ENCODE results near the gene METRN.
A peak's percentile ranks its signal among the peaks of the same experiment; 100 is the strongest.

The METRN gene

GRCh38 chr16:714558-715476 lies at the start of gene METRN (continued):
- TF ChIP-seq, protein P1, sequence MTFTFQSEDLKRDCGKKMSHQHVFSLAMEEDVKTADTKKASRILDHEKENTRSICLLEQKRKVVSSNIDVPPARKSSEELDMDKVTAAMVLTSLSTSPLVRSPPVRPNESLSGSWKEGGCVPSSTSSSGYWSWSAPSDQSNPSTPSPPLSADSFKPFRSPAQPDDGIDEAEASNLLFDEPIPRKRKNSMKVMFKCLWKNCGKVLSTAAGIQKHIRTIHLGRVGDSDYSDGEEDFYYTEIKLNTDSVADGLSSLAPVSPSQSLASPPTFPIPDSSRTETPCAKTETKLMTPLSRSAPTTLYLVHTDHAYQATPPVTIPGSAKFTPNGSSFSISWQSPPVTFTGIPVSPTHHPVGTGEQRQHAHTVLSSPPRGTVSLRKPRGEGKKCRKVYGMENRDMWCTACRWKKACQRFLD (tag by site-specific recombination; IDR thresholded peaks at IDR 0.05): no peak
- TF ChIP-seq RBAK (tag by site-specific recombination; IDR thresholded peaks at IDR 0.05): no peak
- no peak for TF ChIP-seq ZNF654 (tag by site-specific recombination; IDR thresholded peaks at IDR 0.05; ENCODE audit: low read depth)
- TF ChIP-seq, protein P2, sequence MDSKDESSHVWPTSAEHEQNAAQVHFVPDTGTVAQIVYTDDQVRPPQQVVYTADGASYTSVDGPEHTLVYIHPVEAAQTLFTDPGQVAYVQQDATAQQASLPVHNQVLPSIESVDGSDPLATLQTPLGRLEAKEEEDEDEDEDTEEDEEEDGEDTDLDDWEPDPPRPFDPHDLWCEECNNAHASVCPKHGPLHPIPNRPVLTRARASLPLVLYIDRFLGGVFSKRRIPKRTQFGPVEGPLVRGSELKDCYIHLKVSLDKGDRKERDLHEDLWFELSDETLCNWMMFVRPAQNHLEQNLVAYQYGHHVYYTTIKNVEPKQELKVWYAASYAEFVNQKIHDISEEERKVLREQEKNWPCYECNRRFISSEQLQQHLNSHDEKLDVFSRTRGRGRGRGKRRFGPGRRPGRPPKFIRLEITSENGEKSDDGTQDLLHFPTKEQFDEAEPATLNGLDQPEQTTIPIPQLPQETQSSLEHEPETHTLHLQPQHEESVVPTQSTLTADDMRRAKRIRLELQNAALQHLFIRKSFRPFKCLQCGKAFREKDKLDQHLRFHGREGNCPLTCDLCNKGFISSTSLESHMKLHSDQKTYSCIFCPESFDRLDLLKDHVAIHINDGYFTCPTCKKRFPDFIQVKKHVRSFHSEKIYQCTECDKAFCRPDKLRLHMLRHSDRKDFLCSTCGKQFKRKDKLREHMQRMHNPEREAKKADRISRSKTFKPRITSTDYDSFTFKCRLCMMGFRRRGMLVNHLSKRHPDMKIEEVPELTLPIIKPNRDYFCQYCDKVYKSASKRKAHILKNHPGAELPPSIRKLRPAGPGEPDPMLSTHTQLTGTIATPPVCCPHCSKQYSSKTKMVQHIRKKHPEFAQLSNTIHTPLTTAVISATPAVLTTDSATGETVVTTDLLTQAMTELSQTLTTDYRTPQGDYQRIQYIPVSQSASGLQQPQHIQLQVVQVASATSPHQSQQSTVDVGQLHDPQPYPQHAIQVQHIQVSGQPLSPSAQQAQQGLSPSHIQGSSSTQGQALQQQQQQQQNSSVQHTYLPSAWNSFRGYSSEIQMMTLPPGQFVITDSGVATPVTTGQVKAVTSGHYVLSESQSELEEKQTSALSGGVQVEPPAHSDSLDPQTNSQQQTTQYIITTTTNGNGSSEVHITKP (tag by site-specific recombination; IDR thresholded peaks at IDR 0.05): peak; percentile 71
- TF ChIP-seq ZNF114 (tag by site-specific recombination; IDR thresholded peaks at IDR 0.05): no peak
- no peak for TF ChIP-seq SALL2 (tag by site-specific recombination; IDR thresholded peaks at IDR 0.05; ENCODE audit: borderline replicate concordance)
- TF ChIP-seq ZNF837 (tag by site-specific recombination; IDR thresholded peaks at IDR 0.05): no peak

GRCh38 chr16:666572-666971 lies 48.3 kb upstream of the METRN start:
- CTCF ChIA-PET: interaction anchor here (0.8 to 1.1 kb wide), 2 partner anchors 10 kb away, joined by 4 to 6 read pairs; no protein-coding TSS in a partner anchor
- no peaks in the 10 kb centered on the region for H3K4me1 ChIP-seq (ENCODE audit: control insufficient read depth, insufficient read depth, low read length)
- TF ChIP-seq HOXC10 (CRISPR knock-in tag; IDR thresholded peaks at IDR 0.05) (no peak), ZNF624 (tag by site-specific recombination; IDR thresholded peaks at IDR 0.05) (no peak), ZNF394 (tag by site-specific recombination; IDR thresholded peaks at IDR 0.05; ENCODE audit: borderline replicate concordance) (no peak), ZNF785 (tag by site-specific recombination; IDR thresholded peaks at IDR 0.05) (no peak), ZNF544 (tag by site-specific recombination; IDR thresholded peaks at IDR 0.05) (no peak), ZNF214 (tag by site-specific recombination; IDR thresholded peaks at IDR 0.05; ENCODE audit: borderline replicate concordance) (no peak)
- TF ChIP-seq, protein P3, sequence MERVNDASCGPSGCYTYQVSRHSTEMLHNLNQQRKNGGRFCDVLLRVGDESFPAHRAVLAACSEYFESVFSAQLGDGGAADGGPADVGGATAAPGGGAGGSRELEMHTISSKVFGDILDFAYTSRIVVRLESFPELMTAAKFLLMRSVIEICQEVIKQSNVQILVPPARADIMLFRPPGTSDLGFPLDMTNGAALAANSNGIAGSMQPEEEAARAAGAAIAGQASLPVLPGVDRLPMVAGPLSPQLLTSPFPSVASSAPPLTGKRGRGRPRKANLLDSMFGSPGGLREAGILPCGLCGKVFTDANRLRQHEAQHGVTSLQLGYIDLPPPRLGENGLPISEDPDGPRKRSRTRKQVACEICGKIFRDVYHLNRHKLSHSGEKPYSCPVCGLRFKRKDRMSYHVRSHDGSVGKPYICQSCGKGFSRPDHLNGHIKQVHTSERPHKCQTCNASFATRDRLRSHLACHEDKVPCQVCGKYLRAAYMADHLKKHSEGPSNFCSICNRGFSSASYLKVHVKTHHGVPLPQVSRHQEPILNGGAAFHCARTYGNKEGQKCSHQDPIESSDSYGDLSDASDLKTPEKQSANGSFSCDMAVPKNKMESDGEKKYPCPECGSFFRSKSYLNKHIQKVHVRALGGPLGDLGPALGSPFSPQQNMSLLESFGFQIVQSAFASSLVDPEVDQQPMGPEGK (tag by site-specific recombination; IDR thresholded peaks at IDR 0.05): no peak
- TF ChIP-seq, protein P1 (tag by site-specific recombination; IDR thresholded peaks at IDR 0.05): no peak
- TF ChIP-seq, protein P4, sequence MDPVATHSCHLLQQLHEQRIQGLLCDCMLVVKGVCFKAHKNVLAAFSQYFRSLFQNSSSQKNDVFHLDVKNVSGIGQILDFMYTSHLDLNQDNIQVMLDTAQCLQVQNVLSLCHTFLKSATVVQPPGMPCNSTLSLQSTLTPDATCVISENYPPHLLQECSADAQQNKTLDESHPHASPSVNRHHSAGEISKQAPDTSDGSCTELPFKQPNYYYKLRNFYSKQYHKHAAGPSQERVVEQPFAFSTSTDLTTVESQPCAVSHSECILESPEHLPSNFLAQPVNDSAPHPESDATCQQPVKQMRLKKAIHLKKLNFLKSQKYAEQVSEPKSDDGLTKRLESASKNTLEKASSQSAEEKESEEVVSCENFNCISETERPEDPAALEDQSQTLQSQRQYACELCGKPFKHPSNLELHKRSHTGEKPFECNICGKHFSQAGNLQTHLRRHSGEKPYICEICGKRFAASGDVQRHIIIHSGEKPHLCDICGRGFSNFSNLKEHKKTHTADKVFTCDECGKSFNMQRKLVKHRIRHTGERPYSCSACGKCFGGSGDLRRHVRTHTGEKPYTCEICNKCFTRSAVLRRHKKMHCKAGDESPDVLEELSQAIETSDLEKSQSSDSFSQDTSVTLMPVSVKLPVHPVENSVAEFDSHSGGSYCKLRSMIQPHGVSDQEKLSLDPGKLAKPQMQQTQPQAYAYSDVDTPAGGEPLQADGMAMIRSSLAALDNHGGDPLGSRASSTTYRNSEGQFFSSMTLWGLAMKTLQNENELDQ (tag by site-specific recombination; IDR thresholded peaks at IDR 0.05; ENCODE audit: low read depth): no peak
- H3K9me3 ChIP-seq (ENCODE audit: control insufficient read depth, insufficient read depth, low read depth, low read length): no peaks in the 10 kb centered on the region
- POLR2A ChIA-PET: interaction anchor here (2.8 to 6.7 kb wide), 2 partner anchors 10 to 14 kb away, joined by 10 to 57 read pairs; partner anchors contain the start of genes RHBDL1 and STUB1
- H3K27ac ChIP-seq (ENCODE audit: extremely low read depth, low read depth, low read length): no peak overlapping the region
- no peak overlapping the region for H3K4me3 ChIP-seq (ENCODE audit: low read depth, low read length)
- H3K36me3 ChIP-seq (ENCODE audit: control insufficient read depth in 2 of 2, insufficient read depth in 1 of 2, low read length in 2 of 2): peaks cover 0 to 60% of the 10 kb centered on the region in 2 experiments; a peak in 2 of 3 replicates

Data from HEK293 (cell line).